Endometrium (tissue), 2 donors: Measurements from ENCODE around the gene THY1.
"Not testable (repeated sequence)": the region's sequence is repeated elsewhere in the genome, so short reads cannot be mapped to it uniquely, and the experiment has no call there.

Experiments used
- FAIRE-seq: peaks from 2 replicates; lab custom pipeline; 2012; peaks lifted over from hg19 to GRCh38; lab: Jason Lieb, UNC
- donor health status: control.
- donor health status: control.

Gene THY1

DNA sequence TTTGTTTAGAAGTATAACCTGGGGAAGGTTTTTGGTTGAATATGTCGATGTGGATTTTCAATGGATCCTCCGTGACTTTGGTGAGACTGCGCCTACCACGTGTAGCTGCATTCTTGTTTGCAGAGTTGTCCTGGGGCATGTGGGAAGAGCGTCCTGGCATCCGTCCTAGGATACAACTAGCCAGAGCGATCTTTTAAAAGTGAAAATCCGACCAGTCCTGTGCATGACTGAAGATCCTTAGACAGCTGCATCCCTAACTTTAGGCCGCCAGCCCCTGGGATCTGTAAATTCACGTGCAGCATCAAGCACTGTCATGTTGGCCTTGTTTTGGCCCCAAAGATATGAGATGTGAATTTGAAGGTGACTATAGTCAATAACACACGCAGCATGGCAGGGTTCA lies 22.4 kb upstream of the THY1 start:
- FAIRE-seq: no peak

DNA sequence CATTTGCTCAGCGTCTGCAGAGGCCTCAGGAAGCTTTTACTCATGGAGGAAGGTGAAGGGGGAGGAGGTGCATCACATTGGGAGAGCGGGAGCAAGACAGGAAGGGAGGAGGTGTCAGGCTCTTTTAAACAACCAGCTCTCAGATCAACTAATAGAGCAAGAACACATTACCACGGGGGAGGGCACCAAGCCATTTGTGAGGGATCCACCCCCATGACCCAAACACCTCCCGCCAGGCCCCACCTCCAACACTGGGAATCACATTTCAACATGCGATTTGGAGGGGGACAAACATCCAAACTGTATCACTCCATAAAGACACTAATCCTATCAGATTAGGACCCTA lies 18.9 kb upstream of the THY1 start:
- no peak for FAIRE-seq

DNA sequence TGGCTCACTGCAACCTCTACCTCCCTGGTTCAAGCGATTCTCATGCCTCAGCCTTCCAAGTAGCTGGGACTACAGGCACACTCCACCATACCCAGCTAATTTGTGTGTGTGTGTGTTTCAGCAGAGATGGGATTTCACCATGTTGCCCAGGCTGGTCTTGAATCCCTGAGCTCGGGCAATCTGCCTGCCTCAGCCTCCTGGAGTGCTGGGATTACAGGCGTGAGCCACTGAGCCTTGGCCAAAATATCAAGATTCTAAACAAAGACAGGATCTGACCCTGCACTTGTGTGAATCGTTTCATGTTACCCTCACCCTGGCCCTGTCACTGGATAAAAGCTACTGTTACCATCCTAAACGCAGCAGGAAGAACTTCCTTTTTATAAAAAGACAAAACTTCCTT lies 15.6 kb upstream of the THY1 start:
- FAIRE-seq: no peak

DNA sequence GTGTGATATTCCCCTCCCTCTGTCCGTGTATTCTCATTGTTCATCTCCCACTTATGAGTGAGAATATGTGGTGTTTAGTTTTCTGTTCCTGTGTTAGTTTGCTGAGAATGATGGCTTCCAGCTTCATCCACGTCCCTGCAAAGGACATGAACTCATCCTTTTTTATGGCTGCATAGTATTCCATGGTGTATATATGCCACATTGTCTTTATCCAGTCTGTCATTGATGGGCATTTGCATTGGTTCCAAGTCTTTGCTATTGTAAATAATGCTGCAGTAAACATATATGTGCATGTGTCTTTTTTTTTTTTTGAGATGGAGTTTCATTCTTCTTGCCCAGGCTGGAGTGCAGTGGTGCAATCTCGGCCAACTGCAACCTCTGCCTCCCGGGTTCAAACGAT lies 14.5 kb upstream of the THY1 start:
- not testable (repeated sequence) for FAIRE-seq

DNA sequence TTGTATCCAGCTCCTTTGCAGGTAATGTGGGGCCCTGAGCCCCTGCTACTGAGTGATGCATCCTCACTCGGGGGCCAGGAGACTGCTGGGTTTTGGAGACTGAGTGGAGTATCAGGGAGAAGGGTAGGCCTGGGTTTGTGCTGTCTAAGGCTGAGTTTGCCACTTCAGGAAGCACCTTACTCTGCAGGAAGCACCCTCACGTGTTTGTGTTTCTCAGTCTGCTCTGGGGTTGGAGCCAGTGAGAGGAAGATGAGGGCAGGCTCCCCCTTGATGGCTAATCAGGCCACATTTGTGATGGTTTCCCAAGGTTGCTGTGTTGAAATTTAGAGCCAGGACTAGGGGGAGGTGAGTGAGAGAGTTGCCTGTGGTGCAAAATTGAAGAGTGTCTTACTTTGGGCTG lies 13.7 kb upstream of the THY1 start:
- FAIRE-seq: no peak

DNA sequence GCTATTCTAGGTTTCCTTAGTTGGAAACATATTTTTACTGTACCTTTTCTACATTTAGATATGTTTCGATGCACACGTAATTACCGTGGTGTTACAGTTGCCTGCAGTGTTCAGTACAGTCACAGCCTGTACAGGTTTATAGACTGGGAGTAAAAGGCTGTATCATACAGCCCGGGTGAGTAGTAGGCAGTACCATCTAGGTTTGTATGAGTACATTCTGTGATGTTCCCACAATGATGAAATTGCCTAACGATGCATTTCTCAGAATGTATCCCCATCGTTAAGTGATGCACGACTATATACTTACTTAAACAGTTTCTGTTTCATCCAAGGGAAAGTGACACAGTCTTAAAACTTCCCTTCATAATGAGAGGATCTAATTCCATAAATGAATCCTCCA lies 13.1 kb upstream of the THY1 start:
- FAIRE-seq: no peak

DNA sequence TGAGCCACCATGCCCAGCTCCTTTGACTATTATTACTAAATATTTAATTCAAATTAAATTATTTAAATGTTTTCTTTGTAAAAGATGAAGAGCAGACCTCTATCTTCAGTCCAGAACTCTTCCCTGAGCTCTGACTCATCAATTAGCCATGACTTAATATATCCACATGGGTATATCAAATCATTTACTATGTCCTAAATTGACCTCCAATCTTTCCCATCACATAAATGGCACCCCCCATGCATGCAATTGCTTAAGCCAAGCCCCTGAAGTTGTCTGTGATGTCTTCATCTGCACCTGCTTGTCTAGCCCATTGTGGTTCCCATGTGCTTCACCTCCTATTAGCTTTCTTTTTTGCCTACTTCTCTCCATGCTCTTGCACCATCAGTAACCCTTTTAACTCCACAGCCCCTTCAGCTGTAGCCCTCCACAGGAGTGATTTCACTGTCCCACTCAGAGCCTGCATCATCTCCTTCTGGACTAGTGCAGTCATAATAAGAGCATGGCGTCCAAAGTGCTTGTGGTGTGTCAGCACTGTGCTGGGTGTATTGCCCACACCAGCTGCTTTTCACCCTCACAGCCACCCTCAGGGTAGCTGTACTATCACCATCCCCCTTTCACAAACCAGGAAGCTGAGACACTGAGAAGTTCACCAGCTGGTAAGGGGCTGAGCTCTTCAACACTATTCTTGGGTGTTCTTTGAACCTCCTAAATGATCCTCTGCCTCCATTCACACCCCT lies 11.8 kb upstream of the THY1 start:
- no peak for FAIRE-seq

DNA sequence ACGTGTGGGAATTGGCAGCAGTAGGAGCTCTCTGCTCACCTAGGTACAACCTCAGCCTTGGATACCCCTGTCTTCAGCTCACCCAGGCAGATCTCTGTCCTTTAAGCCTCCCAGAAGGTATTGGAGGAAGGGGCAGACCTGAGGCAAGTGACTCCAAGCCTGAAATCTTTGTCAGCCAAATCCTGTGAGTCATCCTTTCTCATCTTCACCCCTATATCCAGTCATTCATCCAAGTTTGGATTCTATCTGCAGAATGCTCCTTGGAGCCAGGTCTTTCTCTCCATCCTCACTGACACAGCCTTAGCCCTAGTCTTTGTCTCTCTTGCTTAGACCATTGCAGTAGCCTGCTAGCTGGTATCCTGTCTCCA lies 10.4 kb upstream of the THY1 start:
- no peak for FAIRE-seq

DNA sequence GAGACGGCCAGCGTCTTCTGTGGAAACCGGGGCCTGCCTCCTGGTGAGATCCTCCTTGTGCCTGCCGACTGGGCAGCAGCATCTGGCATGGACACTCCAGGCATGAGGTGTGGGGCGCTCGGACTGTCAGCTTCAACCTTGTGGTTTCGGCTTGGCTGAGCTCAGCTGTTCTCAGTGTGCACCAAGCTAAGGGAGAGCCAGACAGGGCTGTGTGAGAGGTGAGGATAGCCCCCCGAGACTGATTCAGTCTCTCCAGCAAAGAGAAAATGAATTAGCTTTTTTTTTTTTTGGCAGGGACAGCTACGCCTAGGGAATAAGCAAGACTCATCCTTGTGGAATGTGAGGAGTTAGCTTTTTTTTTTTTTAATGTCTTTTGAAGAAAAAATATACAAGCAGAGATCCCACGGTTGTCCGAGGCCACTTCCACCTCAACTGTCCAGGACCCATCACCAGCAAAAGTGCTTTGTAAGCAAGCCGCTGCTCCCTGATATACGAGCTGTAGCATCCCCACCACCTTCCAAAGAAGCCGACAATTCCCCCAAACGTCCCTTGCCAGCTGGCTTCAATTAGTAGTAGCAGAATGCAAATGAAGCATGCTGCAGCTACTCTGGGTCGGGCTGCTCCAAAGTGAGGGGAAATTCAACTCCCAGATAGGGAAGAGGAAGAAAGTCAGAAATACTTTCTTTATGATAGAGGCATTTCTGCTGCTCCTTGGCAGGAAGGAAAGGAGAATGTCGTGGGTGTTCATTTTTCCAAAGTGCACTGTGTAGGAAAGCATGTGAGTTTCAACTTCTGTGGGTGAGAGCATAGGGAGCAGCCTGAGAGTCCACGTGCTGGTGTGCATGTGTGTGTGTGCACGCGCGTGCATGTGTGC lies 9.7 kb upstream of the THY1 start:
- peak; percentile 86 for FAIRE-seq

DNA sequence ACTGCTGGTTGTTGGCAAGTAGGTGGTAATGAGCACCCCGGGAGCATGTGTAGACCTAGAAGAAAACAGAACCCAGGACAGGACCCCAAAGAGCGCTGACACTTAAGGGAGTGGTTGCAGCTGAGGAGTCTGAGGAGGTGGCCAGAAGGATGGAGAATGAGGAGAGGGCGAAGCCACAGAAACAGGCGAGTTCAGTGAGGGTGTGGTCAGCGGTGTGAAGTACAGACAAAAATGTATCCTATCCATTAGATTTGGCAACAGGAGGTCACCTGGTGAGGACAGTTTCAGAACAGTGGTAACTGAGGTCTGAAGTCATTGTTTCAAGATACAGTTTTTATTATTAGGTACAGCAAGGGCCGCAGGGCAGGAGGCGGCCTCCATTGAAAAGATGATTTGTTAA lies 8.6 kb upstream of the THY1 start:
- no peak for FAIRE-seq

DNA sequence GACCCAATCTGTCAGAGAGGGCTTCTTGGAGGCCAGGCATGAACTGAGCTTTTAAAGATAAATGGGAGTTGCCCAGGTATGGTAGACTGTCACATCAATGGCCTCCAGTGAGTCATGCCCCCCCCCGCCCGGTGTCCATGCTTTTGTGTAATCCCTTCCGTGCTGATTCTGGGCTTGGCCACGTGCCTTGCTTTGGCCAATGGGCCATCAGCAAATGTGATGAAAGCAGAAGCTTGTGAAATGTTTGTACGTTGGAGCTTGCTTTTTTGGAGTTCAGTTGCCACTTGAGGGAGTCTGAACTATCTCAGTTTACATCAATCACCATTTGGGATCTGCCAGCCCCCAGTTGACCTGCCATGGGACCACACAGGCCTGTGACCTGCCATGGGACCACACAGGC lies 4.3 kb upstream of the THY1 start:
- FAIRE-seq: no peak

DNA sequence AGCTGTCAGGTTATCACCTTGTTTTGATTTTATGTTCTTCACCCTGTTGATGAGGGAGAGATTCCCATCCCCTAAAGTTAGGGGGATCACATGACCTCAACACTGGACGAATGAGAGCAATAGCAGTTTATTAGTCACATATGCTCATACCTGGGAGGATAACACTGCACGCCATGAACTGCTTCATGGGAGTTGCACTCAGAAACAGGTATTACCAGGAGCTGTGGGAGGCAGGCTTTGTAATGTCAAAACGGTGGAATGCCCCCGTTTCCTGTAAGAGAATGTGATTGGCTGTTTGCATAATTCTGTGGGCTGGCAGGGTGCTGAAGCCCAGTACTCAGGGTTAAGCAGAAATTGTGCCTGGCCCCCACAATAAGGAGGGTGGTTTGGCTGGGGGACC lies 3.2 kb upstream of the THY1 start:
- FAIRE-seq: no peak

DNA sequence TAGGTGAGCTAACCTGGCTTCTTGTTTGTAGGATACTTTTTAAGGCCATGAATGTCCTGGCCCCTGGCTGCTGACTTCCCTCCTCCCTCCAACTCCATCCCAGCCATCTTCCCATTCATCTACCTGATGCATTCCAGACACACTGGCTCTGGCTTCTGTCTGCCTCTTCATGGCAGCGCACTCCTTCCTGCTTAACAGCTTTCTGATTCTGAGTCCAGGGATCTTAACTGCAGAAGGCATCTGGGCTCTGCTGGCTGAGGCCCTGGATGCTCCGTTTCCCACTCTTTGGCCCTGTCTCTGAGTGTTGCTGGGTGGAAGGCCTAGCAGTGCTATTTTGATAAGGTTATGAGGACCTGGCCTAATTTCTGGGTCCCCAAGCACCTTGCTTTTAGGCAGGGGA lies 1.8 kb upstream of the THY1 start:
- no peak for FAIRE-seq

DNA sequence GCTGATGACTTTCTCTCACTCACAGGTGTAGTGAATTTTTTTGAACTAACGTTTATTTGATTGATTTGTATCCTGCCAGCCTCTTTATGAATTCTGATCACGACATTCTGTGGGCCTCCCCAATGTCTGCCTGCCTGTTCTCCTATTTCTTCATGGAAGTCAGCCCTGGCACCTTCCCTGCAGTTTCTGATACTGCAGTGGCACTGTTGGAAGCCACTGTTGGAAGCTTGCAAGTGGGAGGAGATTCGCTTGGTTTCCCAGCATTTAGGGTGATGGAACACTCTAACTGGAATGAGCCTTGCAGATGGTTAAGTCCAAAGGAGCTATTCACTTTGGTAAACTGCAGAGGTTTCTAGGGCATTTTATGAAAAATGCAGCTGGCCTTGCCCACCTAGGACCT lies 1.3 kb upstream of the THY1 start:
- FAIRE-seq: no peak

DNA sequence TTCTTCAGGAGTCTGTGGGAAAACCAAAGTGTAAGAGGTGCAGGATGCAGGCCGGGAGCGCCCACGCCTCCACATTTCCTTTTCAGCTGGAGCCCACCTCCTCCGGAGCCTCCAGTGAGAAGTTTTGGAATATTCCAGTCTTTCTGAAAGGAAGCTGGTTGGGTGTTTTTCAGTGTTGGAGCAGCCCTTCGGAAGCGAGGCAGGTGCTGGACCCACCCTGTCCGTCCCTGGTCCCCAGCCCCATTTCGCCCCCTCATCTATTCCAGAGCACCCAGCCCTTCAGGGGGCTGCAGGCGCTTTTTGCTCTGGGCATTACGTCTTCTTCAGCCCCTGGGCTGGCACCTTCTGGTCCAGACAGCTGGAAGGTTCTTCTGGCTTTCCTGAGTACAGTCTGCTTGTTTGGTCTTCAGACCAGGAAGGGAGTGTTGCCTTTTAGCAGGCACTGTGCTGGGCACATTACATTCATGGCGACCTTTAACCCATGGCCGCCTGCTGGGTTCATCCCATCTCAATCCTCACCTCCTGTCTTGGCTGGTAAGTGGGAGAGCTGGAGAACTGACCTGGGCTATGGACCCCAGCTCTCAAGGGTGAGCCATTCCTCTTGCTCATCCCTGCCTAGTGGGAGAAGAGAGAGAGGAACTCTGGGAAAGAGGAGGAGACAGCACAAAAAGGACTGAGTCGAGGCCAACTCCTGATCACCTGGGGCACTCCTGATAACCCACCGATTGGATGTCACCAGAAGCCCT lies 710 bp upstream of the THY1 start:
- no peak for FAIRE-seq

DNA sequence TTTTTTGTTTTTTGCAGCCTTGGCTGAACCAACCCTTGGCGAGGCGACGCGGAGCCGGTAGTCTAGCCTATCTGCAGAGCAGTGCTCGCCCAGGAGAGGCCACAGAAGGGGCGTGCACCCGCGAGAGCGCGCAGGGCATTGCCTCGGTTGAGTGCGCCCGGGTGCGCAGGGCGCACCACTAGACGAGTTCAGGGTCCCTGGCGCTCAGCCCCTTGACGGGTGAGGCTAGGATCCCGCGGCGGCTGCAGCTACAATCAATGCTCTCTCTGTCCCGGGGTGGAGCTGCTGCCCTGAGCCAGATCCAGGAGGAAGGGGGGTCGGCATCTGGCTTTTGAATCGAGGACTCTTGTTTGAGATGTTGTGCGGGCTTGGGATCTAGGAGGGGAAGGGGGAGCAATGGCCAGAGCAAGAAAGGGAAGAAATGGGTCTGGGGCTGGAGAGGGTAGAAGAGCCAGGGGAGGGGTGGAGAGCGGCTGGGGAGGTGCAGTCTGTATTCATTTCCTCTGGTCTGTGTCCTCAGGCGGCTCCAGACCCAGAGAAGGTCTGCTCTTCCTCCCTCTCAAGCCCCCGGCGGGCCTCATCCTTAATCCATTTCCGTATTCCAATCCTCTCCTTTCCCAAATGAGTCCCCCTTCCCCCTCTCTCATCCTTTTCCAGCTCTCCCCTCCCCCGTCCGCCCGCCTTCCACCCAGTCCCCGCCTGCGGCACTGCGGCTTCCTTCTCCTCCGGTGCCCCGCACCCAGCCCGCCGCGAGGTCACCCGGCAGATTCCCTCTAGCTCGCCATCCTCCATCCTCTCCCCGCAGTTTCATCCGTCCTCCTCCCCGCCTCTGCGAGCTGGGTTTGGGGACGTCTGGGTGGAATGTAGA lies 797 bp downstream of the THY1 start:
- FAIRE-seq: no peak

DNA sequence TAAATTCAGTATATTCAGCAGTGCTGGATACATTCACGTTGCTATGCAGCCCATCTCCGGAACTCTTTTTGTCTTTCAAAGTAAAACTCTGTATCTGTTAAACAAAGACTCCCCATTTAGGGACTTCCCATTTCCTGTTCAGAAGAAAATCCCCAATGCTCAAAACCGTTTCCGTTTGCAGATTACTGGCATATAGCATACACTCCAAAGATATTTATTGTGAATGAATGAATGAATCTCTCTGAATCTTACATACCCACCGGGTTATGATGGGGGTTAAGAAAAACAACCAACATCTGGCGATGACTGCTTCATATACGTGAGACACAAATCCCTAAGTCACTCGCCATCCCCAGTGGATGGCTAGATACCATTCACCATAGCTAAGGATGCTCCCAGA lies 1.6 kb downstream of the THY1 start:
- FAIRE-seq: no peak

DNA sequence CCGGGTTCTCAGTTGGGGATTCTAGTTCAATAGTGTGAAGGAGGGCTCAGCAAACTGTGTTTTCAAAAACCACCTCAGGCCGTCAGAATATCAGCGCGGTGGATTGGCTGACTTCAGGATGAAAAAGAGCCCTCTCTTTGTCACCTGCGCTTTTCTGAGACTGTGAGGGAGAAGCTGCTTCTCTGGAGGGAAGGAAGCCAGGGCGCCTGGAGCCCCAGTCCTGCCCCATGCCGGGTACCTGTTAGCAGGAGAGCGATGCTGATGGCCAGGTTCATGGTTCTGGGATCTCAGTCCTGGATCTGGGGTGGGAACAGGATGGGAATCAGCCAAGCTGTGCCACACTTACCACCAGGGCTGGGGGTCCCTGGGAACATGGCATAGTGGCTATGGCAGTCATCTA lies 2.3 kb downstream of the THY1 start:
- no peak for FAIRE-seq

DNA sequence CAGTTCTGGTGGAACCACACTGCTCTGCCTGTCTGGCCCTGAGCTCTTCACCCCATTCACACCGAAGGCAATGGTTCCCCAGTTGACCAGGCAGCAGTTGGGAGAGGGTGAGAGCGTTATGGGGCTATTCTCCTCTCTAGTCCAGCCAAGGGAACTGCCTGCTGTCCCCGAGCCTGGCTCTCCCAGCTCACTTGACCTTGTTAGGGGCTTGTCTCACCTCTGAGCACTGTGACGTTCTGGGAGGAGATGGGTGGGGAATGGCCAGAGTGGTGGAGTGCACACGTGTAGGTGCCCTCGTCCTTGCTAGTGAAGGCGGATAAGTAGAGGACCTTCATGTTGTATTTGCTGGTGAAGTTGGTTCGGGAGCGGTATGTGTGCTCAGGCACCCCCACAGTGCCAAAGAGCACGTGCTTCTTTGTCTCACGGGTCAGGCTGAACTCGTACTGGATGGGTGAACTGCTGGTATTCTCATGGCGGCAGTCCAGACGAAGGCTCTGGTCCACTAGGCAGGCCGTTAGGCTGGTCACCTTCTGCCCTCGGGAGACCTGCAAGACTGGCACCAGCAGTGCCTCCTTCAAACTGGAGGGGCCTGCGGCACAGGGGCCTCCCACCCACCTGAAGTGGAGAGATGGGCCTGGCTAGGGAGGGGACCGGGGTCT lies 3.0 kb downstream of the THY1 start:
- FAIRE-seq: no peak

DNA sequence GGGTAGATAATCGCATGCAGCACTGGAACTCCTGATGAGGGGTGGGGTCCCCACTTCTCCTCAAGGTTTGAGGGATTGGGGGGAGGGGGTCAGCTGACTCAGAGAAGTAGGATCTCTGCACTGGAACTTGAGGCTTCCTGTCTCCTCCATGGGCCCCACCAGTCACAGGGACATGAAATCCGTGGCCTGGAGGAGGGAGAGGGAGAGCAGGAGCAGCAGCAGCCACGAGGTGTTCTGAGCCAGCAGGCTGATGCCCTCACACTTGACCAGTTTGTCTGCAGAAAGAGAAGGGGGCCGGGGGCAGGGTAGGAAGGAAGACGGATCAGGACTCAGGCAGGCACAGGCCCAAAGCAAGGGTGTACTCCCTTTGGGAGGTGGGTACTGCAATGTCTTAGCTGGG lies 3.7 kb downstream of the THY1 start:
- no peak for FAIRE-seq

DNA sequence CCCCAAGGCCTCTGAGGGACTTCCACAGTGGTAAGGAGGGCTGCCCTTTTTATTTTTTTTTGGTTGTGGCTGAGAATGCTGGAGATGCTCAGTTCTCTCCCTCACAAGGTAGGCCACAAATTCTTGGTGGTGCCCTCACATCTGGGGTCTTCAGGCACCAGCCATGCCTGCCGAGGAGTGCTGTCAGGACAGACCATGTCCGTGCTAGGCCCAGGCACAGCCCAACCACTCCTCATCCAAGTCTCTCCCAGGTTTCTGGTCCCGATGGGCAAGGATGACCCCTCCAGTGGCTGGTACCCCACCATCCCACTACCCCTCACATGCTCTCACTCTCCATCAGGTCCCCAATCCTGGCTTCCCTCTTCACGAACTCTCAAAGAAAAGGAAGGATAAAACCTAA lies 4.2 kb downstream of the THY1 start:
- FAIRE-seq: no peak
